Measurements from ENCODE around the gene WDR74. TPM values are rescaled to one million over a fixed set of nuclear protein-coding genes. Genes with fewer than 3 reads are reported as not detected.
A peak's percentile ranks its signal among the peaks of the same experiment; 100 is the strongest.
"Not testable (repeated sequence)": the region's sequence is repeated elsewhere in the genome, so short reads cannot be mapped to it uniquely, and the experiment has no call there.

Gene WDR74
- total and polyA plus RNA-seq, 8 donors = 18.4 to 59.5 (median 30.7) TPM

- no peak for DNase-seq
- intact Hi-C loops (cut with DNase I) = no loop called here
- H3K36me3 ChIP-seq = no peaks in the 10 kb centered on the region
- H3K27me3 ChIP-seq = no peaks in the 10 kb centered on the region
- WGBS, 2 donors = 52 to 54% methylated on average over 7 of the region's 7 CpGs
- no peaks in the 10 kb centered on the region for H3K9me3 ChIP-seq
- no peak overlapping the region for H3K4me3 ChIP-seq
- H3K4me1 ChIP-seq = peaks cover 16 to 40% (median 36%) of the 10 kb centered on the region in 3 donors
- TF ChIP-seq, protein P1, sequence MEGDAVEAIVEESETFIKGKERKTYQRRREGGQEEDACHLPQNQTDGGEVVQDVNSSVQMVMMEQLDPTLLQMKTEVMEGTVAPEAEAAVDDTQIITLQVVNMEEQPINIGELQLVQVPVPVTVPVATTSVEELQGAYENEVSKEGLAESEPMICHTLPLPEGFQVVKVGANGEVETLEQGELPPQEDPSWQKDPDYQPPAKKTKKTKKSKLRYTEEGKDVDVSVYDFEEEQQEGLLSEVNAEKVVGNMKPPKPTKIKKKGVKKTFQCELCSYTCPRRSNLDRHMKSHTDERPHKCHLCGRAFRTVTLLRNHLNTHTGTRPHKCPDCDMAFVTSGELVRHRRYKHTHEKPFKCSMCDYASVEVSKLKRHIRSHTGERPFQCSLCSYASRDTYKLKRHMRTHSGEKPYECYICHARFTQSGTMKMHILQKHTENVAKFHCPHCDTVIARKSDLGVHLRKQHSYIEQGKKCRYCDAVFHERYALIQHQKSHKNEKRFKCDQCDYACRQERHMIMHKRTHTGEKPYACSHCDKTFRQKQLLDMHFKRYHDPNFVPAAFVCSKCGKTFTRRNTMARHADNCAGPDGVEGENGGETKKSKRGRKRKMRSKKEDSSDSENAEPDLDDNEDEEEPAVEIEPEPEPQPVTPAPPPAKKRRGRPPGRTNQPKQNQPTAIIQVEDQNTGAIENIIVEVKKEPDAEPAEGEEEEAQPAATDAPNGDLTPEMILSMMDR (IDR thresholded peaks at IDR 0.05) = no peak
- peak overlapping the region in 2 of 4 donors; percentile 62 to 64 for H3K27ac ChIP-seq
- FAIRE-seq = no peak
- ATAC-seq = no peak
Observed at GRCh38 chr11:62875698-62876478, 36.5 kb upstream of the WDR74 start.

- Histone ChIP-seq H3K36me3 (no peaks in the 10 kb centered on the region), H3K4me3 (no peak overlapping the region), H3K9me3 (no peaks in the 10 kb centered on the region), H3K27me3 (no peaks in the 10 kb centered on the region), H3K4me1 (peaks cover 14 to 34% (median 30%) of the 10 kb centered on the region in 3 donors), H3K27ac (no peak overlapping the region)
- no peak for FAIRE-seq
- DNase-seq = no peak
- 96 to 100% methylated on average over 7 of the region's 7 CpGs for WGBS, 2 donors
- TF ChIP-seq, protein P1 (IDR thresholded peaks at IDR 0.05) = no peak
- no peak for ATAC-seq
- intact Hi-C loops (cut with DNase I) = no loop called here
Observed at GRCh38 chr11:62874851-62875250, 35.5 kb upstream of the WDR74 start.

- TF ChIP-seq, protein P1 (IDR thresholded peaks at IDR 0.05) = no peak
- H3K27me3 ChIP-seq = no peaks in the 10 kb centered on the region
- intact Hi-C loops (cut with DNase I) = loop anchor here in 1 of 3 donors (10.0 kb wide), 1 partner anchor 81 kb away; the partner anchor contains the start of gene TMEM179B
Observed at GRCh38 chr11:62865635-62866034, 26.2 kb upstream of the WDR74 start.

GRCh38 chr11:62863687-62864335 is 24.4 kb upstream of the WDR74 start:
- WGBS, 2 donors = 73 to 74% methylated on average over 4 of the region's 4 CpGs
- DNase-seq (no peak), ATAC-seq (no peak), FAIRE-seq (no peak)
- Histone ChIP-seq H3K27me3 (no peaks in the 10 kb centered on the region), H3K36me3 (no peaks in the 10 kb centered on the region), H3K9me3 (no peaks in the 10 kb centered on the region), H3K4me3 (no peak overlapping the region), H3K4me1 (no peaks in the 10 kb centered on the region), H3K27ac (no peak overlapping the region)
- TF ChIP-seq, protein P1 (IDR thresholded peaks at IDR 0.05) = no peak
- intact Hi-C loops (cut with DNase I) = loop anchor here in 2 of 3 donors (5.0 to 10.0 kb wide), 2 partner anchors 77 to 79 kb away; partner anchors contain the start of gene TMEM179B (in 2 of the 2)

More at GRCh38 chr11:62865635-62866034, 26.2 kb upstream of the WDR74 start:
- Histone ChIP-seq H3K9me3 (no peaks in the 10 kb centered on the region), H3K27ac (no peak overlapping the region), H3K4me3 (no peak overlapping the region), H3K36me3 (no peaks in the 10 kb centered on the region), H3K4me1 (no peaks in the 10 kb centered on the region)
- FAIRE-seq (no peak), ATAC-seq (no peak), DNase-seq (no peak)
- 69 to 71% methylated on average over 6 of the region's 6 CpGs for WGBS, 2 donors

DNA sequence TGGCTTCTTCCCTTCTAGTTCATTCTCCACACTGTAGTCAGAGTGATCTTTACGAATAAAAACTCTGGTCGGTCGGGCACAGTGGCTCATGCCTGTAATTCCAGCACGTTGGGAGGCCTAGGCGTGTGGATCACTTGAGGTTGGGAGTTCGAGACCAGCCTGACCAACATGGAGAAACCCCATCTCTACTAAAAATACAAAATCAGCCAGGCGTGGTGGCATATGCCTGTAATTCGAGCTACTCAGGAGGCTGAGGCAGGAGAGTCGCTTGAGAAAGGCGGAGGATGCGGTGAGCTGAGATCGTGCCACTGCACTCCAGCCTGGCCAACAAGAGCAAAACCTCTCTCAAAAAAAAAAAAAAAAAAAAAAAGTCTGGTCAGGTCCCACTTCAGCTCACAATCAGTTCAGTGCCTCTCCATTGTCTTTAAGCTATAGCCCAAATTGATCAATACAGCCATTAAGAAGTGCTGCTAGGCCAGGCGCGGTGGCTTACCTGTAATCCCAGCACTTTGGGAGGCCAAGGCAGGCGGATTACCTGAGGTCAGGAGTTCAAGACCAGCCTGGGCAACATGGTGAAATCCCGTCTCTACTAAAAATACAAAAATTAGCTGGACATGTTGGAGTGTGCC is 22.3 kb upstream of the WDR74 start:
- not testable (repeated sequence) for DNase-seq, FAIRE-seq, H3K27me3 ChIP-seq, H3K36me3 ChIP-seq, H3K4me3 ChIP-seq, H3K9me3 ChIP-seq, ATAC-seq, H3K27ac ChIP-seq, H3K4me1 ChIP-seq
- 91 to 92% methylated on average over 16 of the region's 16 CpGs for WGBS, 2 donors
- intact Hi-C loops (cut with DNase I) = loop anchor here in 2 of 3 donors (5.0 to 10.0 kb wide), 2 partner anchors 74 to 77 kb away; partner anchors contain the start of gene TMEM179B (in 2 of the 2)

Data from pancreas (tissue), 10 donors.